GM12801 (cell line): ENCODE data around the gene TRIM67.

ENCODE experiments used
- TF ChIP-seq, protein P1 (sequence below): IDR thresholded peaks from one replicate; pipeline ENCODE4 v1.5.1; 2011; ENCODE audit warnings: control low read depth; ENCODE audit not compliant: insufficient read length; ENCODE audit errors: extremely low read depth

Gene TRIM67

GRCh38 chr1:231151811-231152210 lies 10.0 kb upstream of the TRIM67 start:
- TF ChIP-seq, protein P1, sequence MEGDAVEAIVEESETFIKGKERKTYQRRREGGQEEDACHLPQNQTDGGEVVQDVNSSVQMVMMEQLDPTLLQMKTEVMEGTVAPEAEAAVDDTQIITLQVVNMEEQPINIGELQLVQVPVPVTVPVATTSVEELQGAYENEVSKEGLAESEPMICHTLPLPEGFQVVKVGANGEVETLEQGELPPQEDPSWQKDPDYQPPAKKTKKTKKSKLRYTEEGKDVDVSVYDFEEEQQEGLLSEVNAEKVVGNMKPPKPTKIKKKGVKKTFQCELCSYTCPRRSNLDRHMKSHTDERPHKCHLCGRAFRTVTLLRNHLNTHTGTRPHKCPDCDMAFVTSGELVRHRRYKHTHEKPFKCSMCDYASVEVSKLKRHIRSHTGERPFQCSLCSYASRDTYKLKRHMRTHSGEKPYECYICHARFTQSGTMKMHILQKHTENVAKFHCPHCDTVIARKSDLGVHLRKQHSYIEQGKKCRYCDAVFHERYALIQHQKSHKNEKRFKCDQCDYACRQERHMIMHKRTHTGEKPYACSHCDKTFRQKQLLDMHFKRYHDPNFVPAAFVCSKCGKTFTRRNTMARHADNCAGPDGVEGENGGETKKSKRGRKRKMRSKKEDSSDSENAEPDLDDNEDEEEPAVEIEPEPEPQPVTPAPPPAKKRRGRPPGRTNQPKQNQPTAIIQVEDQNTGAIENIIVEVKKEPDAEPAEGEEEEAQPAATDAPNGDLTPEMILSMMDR = no peak

GRCh38 chr1:231153726-231154125 lies 8.1 kb upstream of the TRIM67 start:
- TF ChIP-seq, protein P1 = no peak

GRCh38 chr1:231155808-231156207 lies 6.0 kb upstream of the TRIM67 start:
- TF ChIP-seq, protein P1 = no peak

DNA sequence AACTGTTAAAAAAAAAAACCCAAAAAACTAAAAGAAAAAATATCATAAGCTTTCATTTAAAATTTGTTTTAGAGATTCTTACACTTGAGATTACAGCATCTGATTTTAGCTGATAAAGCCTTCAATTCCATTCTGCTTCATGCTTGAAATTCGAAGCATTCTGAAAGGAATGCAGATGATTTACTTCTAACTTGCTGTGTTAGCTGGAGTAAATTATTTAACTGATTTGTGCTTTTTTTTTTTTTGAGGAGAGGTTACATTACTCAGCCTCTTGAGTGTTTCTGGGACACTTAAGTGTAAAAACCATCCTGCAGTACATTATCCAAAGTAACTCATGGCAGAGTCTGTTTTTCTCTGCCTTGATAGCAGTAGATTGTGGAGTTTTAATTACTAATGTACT lies 4.5 kb upstream of the TRIM67 start:
- TF ChIP-seq, protein P1 = no peak

DNA sequence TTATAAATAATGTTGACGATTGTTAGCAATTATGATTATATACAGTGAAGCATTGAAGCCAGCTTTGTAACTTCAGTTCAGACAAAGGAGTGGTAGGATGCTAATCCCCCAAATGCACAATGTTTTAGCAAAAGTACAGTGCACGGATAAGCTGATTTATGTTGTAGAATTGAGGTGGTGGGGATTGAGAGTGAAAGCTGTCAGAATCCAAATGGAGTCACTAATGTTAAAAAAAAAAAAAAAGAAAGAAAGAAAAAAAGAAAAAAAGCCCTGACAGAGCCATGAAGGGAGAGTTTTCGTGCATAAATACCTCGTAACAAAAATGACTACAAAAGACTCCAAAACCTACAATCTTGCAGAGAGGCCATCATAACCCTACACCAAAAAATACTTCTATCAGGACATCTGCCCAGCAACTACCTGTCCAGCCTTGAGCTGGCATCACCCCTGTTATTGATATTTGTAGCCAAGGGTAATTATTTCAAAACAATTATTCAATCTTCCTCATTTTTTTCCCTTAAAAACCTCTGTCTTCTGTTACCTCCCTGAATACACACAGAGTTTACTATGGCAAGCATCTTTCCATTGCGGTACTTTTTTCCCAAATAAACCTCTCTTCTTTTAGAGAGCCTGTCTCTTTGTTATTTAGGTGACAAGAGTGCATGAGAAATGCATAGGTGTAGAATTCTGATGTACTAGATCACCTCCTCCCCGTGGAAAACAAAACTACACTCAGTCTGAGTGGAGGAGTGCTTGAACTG lies 2.5 kb upstream of the TRIM67 start:
- TF ChIP-seq, protein P1 = no peak

DNA sequence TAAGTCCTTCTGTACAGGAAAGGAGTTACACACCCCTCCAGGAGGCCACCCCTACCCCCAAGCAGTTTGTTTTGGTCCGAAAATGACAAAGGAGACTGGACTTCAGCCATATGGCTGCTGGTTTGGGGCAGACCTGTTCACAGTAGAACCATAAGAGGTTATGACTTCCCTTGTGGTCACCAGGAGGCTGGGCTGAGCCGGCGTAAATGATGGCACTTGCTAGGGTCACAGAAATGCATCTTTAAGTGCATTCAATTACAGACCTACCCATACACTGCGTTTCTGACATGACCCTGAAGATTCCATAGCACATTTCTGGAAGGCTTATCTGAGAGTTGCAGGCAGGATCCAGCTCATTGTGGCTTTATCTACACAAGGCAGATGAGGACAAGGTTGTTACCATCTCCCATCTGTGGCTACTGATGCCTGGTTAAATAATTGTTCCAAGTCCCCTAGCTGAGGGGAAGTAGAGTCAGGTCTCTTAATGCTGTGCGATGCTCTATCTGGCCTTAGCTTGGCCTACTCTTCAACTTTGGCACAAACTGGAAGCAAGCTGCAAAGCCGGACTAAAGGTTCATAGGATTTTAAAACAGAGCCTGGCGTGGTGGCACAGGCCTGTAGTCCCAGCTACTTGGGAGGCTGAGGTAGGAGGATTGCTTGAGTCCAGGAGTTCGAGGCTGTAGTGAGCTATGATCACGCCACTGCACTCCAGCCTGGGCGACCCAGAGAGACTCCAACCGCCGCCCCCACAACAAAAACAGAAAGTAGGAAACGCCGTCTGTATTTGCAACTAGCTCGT lies 1.7 kb upstream of the TRIM67 start:
- TF ChIP-seq, protein P1 = no peak

- TF ChIP-seq, protein P1 = no peak
These were observed 777 bp upstream of the TRIM67 start for GRCh38 chr1:231160895-231161666.
